GM18502 (cell line): ENCODE results near the gene CYP19A1.
A peak's percentile ranks its signal among the peaks of the same experiment; 100 is the strongest.

Source experiments
- ATAC-seq: cut with Tn5 transposase; IDR thresholded peaks from one replicate; pipeline ENCODE4 v1.9.1; 2021; ENCODE audit warnings: mild to moderate bottlenecking; ENCODE audit not compliant: unreplicated experiment, poor library complexity

CYP19A1 gene

GRCh38 chr15:51363383-51363782 lies 25.0 kb upstream of the CYP19A1 start:
- ATAC-seq, result no peak

- ATAC-seq, result no peak
Observed at GRCh38 chr15:51359981-51360380, 21.6 kb upstream of the CYP19A1 start.

- ATAC-seq, result no peak
Observed at GRCh38 chr15:51356983-51357382, 18.6 kb upstream of the CYP19A1 start.

DNA sequence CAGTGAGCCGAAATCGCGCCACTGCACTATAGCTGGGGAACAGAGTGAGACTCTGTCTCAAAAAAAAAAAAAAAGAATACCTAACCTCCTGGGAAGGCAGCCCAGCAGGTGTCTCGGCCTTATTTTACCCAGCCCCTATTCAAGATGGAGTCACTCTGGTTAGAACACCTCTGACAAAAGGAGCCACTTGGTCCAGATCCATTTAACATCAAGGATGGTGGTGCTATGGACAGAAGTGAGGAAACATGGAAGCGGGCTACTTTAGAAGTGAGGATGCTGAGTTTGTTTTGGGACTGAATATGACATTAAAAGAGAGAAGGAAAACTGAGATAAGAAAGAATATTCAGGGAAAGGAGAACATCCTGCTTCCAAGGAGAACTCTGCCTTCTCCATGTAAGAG lies 17.8 kb upstream of the CYP19A1 start:
- ATAC-seq, result no peak

- no peak for ATAC-seq
Observed at GRCh38 chr15:51355096-51355495, 16.7 kb upstream of the CYP19A1 start.

DNA sequence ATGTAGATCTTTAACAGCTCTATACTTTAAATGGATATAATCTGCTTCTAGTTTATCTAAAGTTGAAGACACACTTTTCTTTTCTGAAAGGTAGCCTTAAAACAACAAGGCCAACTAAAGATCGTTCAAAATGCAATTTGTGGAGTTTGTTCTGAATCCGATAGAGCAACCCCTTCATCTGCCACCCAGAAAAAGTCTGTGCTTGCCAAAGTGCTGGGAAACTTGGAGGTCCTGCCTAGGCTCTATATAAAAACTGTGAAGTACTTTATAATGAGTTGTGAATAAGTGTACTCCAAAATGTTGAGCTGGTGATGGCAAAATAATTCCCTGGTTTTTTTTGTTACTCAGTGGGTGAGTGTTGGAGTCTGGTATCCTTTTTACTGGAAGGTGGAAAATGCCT lies 15.6 kb upstream of the CYP19A1 start:
- no peak for ATAC-seq

DNA sequence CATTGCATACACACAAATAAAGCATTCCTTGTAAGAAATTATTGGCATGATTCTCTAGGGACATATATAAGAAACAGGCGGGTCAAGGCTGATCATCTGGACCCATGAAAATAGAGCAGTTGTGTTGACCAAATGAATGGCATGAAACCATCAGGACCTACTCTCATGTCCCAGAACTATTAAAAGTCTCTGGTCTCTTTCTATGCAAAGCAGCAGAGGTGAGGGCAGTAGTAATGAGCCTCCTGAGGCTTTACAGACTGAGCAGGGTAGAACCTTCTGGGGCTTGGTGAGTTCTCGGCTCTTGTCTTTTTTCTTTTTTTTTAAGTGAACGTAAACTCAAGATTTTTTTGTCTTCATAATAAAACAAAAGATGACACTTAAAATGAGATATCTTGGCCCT lies 12.3 kb upstream of the CYP19A1 start:
- no peak for ATAC-seq

DNA sequence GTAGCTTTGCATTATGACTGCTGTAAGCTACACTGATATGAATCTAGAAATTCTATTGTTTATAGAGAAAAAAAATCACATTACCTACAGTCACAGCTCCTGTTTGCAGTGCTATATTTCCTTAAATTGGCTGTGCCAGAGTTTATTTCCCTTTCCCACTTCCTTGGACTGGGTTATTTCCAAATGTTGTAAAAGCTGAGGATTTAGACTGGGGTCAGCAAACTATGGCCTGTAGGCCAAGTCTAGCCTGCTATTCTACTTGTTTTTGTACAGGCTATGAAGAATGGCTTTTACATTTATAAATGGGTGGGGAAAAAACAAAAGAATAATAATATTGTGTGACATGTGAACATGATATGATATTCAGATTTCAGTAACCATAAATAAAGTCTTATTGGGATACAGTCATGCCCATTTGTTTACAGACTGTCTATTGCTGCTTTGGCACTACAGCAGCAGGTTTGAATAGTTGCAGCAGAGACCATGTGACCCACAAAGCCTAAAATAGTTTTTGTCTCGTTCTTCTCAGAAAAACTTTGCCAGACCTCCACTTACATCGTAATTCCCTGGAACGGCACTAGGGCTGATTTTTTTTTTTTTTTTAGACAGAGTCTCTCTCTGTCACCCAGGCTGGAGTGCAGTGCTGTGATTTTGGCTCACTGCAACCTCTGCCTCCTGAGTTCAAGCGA lies 10.9 kb upstream of the CYP19A1 start:
- ATAC-seq, result peak; percentile 18

- peak; percentile 98 for ATAC-seq
Observed at GRCh38 chr15:51348688-51349087, 10.3 kb upstream of the CYP19A1 start.

GRCh38 chr15:51346136-51346535 lies 7.7 kb upstream of the CYP19A1 start:
- ATAC-seq, result no peak

- no peak for ATAC-seq
Observed at GRCh38 chr15:51343466-51343865, 5.1 kb upstream of the CYP19A1 start.

GRCh38 chr15:51342227-51342999 lies 4.0 kb upstream of the CYP19A1 start:
- ATAC-seq, result no peak

DNA sequence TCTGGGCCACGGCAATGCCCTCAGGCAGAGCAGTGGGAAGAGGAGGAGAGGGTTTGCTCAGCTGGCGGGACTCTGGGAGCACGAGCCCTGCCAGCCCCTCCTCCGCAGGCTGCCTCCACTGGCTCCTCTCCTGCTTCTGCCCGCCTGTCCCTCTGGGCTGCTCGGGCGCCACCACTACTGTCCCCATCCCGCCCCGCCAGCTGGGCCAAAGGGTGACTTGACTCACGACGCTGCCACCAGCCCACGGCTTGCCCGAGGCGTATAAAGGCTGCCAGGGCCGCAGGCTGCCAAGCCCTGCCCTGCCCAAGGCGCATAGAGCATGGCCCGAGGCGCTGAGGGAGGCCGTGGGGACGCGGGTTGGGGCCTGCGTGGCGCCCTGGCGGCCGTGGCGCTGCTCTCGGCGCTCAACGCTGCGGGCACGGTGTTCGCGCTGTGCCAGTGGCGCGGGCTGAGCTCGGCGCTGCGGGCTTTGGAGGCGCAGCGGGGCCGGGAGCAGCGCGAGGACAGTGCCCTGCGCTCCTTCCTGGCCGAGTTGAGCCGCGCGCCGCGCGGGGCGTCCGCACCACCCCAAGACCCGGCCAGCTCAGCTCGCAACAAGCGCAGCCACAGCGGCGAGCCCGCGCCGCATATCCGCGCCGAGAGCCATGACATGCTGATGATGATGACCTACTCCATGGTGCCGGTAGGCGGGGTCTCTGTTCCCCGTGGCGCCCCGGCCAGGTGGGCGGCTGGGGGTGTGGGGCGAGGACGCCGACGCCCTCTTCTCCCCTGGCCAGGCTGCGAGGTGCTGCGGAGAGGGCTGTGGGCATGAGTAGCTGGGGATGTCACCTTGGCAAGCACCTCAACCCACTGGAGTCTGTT lies 3.2 kb upstream of the CYP19A1 start, which contains the start of gene GLDN:
Gene GLDN (plus strand): TSS at position 290 of the 861 bp plus-strand sequence. CDS start 30 bp downstream, at position 320.
- no peak for ATAC-seq

- peak; percentile 79 for ATAC-seq
Observed at GRCh38 chr15:51335538-51336410, 2.6 kb downstream of the CYP19A1 start.

GRCh38 chr15:51335087-51335486 lies 3.3 kb downstream of the CYP19A1 start:
- no peak for ATAC-seq

GRCh38 chr15:51334011-51334451 lies 4.4 kb downstream of the CYP19A1 start:
- no peak for ATAC-seq

DNA sequence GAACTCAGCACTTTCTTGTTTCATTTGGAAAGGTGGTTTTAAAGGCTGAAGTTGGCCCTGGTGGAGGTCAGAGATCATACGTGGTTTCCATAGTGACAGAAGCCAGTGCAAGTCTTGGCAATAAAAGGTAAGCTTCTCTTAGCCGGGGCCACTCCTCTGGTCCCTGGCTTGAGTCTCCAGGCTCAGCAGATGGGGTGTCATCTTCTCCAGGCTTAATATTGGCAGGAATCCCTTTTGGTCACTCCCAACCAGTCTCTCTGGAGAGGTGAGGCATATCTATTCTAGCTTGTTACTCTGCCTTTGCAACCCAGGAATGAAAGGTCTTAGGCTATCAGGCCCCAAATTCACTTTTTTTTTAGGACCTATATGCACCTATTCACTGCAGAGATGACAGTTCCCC lies 4.8 kb downstream of the CYP19A1 start:
- no peak for ATAC-seq

DNA sequence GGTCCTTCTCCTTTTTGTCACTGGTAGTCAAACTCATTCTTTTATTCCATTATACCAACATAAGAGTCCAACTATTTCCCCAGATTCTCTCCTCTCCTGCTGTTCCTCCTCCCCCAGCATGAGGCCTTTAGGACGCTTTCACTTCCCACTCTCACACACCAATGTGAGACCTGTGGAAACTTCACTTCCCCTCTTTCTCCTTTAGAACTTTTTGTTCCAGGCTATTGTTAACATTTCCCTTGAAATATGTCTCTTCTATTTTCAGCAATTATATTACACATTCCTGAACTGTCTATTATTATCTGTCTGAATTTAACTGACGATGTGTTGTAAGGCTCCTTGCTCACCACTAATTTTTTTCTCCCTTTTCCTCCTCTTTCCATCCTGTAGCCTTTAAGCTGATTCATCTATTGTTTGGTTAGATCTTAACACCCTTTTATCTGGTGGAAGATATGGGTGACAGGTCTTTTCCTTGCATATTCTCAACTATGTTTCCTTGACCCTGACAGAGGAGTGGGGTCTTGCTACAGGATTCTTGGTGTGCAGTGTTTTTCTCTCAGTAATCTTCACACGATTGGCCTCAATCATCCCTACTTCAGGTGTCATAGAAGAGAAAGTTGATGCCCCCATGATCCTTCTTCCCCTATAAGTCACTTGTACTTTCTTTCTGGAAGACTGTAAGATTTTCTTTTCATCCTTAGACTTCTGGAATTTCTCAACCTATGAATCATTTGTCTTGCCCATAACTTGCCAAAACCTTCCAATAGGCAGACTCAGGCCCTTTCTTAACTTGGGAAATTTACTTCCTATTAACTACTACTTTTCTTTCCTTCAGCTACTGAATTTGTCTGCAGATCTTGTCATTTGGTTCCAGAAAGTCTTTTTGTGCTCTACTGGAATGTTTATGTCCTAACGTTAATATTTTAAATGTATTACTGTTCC lies 5.9 kb downstream of the CYP19A1 start:
- no peak for ATAC-seq

DNA sequence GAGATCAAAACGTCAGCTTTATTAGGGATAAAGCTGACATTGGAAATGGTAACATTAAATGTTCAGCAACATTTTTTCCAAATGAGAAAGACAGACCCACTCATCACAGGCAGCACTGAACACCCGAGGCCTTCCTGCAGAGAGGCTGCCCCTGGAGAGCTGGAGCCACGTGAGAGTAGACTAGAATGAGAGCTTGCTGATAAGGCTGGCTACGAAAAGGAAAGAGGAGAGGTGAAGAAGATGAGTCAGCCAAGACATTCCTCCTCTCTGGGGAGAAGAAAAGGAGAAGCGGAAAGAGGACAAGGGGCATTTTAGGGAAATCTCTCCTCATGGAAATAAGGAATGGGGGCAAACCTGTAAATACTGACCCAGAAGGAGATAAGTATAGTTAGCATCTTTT lies 7.3 kb downstream of the CYP19A1 start:
- ATAC-seq, result no peak
